ENCODE data around the gene ASCL5. TPM values are rescaled to one million over a fixed set of nuclear protein-coding genes. Genes with fewer than 3 reads are reported as not detected.

Gene ASCL5
- total RNA-seq, 1 donor from 2014 or later, result not detected

DNA sequence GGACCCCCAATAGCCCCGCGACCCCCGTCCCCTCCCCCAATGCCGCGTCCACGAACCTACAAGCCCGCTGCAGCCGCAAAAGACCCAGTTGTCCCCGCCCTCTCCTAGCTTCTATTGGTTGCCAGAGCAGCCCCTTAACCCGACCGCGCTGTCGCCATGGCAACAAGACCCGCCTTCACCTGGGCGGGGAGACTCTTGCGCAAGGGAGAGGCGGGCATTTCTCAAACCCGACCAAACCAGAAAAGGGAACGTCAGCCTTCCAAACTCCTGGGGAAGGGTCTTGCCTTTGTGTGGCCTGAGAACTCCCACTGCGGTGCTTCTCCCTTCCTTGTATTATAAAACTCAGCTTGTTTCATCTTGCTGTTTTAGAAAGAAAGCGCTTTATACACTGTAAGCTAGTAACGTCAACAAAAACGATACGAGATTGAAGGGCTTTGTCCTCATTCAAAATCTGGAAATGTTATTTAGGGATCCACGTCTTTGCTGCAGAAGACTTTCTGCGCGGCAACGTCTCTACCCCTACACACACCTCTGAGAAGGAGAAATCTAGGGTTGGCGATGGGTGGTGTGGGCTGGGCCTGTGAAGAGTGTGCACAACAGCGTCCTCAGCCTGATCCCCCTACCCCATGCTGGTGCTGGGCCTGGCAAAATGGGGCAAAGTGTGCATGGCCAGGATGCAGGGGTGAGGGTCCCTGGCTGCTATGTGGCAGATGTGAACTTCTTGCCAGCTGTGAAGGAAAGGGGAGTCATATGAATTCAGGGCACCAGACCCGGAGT is 27.6 kb upstream of the ASCL5 start, which contains the start of gene TMEM9:
TMEM9 (minus strand) TSS at position 86 of the 777 bp plus-strand sequence. CDS start 551 bp downstream, outside the sequence.
- DNase-seq (peak; percentile 98), ATAC-seq (peak; percentile 98)
- intact Hi-C loops (cut with micrococcal nuclease), result no loop called here

- intact Hi-C loops (cut with micrococcal nuclease), result no loop called here
- DNase-seq, result no peak
- peak; percentile 84 for ATAC-seq
Observed at GRCh38 chr1:201153474-201154388, 26.7 kb upstream of the ASCL5 start.

GRCh38 chr1:201149400-201149799 is 22.4 kb upstream of the ASCL5 start:
- DNase-seq (no peak), ATAC-seq (no peak)
- intact Hi-C loops (cut with micrococcal nuclease), result no loop called here

- DNase-seq (no peak), ATAC-seq (no peak)
- intact Hi-C loops (cut with micrococcal nuclease), result no loop called here
Observed at GRCh38 chr1:201147396-201148015, 20.5 kb upstream of the ASCL5 start.

DNA sequence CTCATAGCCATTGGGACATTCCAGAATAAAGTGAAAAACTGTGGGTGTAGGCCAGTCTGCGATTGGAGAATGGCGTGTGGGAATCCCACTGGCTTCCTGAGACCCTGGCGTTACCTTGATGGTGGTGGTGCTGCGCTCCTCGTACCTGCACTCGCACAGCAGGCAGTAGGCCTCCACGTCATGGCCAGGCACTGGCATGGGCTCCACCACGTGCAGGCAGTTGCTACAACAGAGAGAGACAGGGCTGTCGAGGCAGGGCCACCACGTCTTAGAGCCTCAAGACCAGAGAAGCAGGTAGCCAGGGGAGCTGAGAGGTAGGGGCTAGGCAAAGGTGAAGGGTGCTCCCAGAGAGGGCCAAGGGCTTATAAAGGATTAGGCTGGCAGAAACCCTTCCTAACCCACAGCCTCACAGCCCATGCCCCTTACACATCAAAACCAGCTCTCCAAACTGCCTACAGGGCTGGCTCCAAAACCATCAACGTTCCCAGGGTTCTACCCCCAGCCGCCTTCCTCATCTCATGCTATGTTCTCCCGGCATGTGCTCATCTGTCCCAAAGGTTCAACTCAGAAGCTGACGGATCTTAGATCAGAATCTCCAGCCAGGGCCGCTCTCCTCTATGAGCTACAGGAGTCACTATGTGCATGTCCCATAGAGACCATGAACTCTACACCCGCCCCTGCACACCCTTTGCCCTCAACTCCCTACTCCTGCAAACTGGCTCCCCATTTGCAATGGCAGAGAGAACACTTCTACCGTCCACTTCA is 19.8 kb upstream of the ASCL5 start:
- ATAC-seq, result no peak

GRCh38 chr1:201145816-201146215 is 18.8 kb upstream of the ASCL5 start:
- DNase-seq (no peak), ATAC-seq (no peak)
- intact Hi-C loops (cut with micrococcal nuclease), result no loop called here

More for the DNA sequence above, 19.8 kb upstream of the ASCL5 start:
- DNase-seq, result no peak
- intact Hi-C loops (cut with micrococcal nuclease), result no loop called here

GRCh38 chr1:201145132-201145531 is 18.1 kb upstream of the ASCL5 start:
- no peak for DNase-seq
- intact Hi-C loops (cut with micrococcal nuclease), result no loop called here
- no peak for ATAC-seq

GRCh38 chr1:201144701-201145100 is 17.7 kb upstream of the ASCL5 start:
- intact Hi-C loops (cut with micrococcal nuclease), result no loop called here
- DNase-seq (no peak), ATAC-seq (no peak)

GRCh38 chr1:201143726-201144635 is 17.0 kb upstream of the ASCL5 start:
- DNase-seq, result no peak
- intact Hi-C loops (cut with micrococcal nuclease), result no loop called here
- ATAC-seq, result no peak

- ATAC-seq (peak; percentile 23), DNase-seq (no peak)
- intact Hi-C loops (cut with micrococcal nuclease), result no loop called here
Observed at GRCh38 chr1:201142849-201143725, 16.1 kb upstream of the ASCL5 start.

GRCh38 chr1:201142011-201142848 is 15.2 kb upstream of the ASCL5 start:
- intact Hi-C loops (cut with micrococcal nuclease), result no loop called here
- peak; percentile 64 for ATAC-seq

GRCh38 chr1:201141418-201141817 is 14.4 kb upstream of the ASCL5 start:
- ATAC-seq (no peak), DNase-seq (no peak)
- intact Hi-C loops (cut with micrococcal nuclease), result no loop called here

More at GRCh38 chr1:201142011-201142848, 15.2 kb upstream of the ASCL5 start:
- peak; percentile 77 for DNase-seq

GRCh38 chr1:201140941-201141260 is 13.9 kb upstream of the ASCL5 start:
- no peak for ATAC-seq

DNA sequence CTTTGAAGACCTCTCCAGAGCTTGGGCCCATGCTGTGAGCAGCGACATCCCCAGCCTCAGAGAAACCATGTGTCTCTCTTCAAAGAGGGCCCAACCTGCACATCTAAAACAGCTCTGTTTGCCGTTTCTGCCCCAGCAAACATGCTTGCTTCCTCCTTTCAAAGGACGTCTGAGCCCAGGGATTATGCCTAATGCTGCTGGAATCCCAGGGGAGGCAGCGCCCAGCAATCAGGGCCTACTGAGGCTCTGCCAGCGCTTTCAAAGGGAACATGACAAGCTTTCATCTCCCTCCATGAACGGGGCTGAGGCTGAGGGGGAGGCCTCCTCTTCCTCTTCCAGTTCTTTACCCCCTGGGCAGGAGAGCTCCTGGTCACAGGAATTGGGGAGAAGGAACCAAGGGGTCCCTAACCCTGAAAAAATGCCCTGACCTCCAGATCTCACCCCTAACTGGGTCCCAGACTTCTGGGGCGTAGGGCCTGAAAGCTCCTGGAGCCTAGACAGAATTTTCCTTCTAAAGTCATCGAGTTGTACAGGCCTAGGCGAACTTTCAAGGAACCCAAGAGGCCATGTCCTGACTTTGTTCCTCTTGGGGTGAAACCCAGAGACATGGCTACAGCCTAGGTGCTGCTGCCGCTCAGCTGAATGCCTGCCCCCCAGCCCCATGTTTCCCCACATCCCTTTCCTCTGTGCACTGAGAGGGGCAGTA is 13.4 kb upstream of the ASCL5 start:
- ATAC-seq, result no peak

More at GRCh38 chr1:201140941-201141260, 13.9 kb upstream of the ASCL5 start:
- no peak for DNase-seq
- intact Hi-C loops (cut with micrococcal nuclease), result no loop called here

GRCh38 chr1:201139756-201140155 is 12.8 kb upstream of the ASCL5 start:
- no peak for DNase-seq
- intact Hi-C loops (cut with micrococcal nuclease), result no loop called here
- no peak for ATAC-seq

More for the DNA sequence above, 13.4 kb upstream of the ASCL5 start:
- DNase-seq, result no peak
- intact Hi-C loops (cut with micrococcal nuclease), result no loop called here

GRCh38 chr1:201139306-201139705 is 12.3 kb upstream of the ASCL5 start:
- DNase-seq (no peak), ATAC-seq (no peak)
- intact Hi-C loops (cut with micrococcal nuclease), result no loop called here

Measured in left ventricle myocardium superior (tissue), 1 donor.